MG63 (cell line): Measurements from ENCODE around the gene AK5. TPM values are rescaled to one million over a fixed set of nuclear protein-coding genes. Genes with fewer than 3 reads are reported as not detected.

Experiments
- DNase-seq: peaks from one replicate; pipeline ENCODE4 v3.0.0-alpha.2; 2020
- H3K27me3 ChIP-seq: fragments of 250-450 bp; sonication (Bioruptor Pico); 2 replicates; pipeline ENCODE4 v1.5.1; 2020; ENCODE audit warnings: mild to moderate bottlenecking, moderate library complexity
- H3K36me3 ChIP-seq: fragments of 250-450 bp; sonication (Bioruptor Pico); 2 replicates; pipeline ENCODE4 v1.5.1; 2020; ENCODE audit warnings: mild to moderate bottlenecking, moderate library complexity
- H3K4me3 ChIP-seq: fragments of 250-450 bp; sonication (Bioruptor Pico); 2 replicates; pipeline ENCODE4 v1.5.1; 2020; ENCODE audit warnings: mild to moderate bottlenecking, moderate library complexity
- H3K9me3 ChIP-seq: fragments of 250-450 bp; sonication (Bioruptor Pico); 2 replicates; pipeline ENCODE4 v1.5.1; 2020; ENCODE audit warnings: mild to moderate bottlenecking, moderate library complexity
- total RNA-seq: library from RNA; depleted of rRNA; stranded (reverse); fragments of >200 nt; shearing (Covaris generic); gene quantifications from 2 replicates; pipeline ENCODE4 v1.2.3, GENCODE V29; 2014; ENCODE audit warnings: low replicate concordance

AK5 gene
- total RNA-seq, 1 experiment from 2014 or later: 10.9 TPM

DNA sequence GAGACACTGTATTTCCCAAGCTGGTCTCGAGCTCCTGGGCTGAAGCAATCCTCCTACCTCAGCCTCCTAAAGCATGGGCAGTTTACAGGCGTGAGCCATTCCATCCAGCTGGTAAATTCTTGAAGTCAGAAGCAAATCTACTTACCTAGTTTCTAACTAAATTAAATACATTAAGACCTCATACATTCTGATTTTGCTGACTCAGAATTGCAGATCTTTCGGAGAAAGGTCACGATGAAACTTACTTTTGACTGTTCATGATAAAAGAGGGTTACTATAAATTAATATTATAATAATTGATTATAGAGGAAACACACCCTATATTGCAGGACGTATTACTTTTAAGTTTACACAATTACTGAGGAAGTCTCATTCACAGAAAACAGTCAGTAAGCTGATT lies 268.3 kb downstream of the AK5 start:
- Histone ChIP-seq H3K4me3 (no peak overlapping the region), H3K36me3 (no peaks in the 10 kb centered on the region), H3K9me3 (no peaks in the 10 kb centered on the region), H3K27me3 (no peaks in the 10 kb centered on the region)
- DNase-seq: no peak

DNA sequence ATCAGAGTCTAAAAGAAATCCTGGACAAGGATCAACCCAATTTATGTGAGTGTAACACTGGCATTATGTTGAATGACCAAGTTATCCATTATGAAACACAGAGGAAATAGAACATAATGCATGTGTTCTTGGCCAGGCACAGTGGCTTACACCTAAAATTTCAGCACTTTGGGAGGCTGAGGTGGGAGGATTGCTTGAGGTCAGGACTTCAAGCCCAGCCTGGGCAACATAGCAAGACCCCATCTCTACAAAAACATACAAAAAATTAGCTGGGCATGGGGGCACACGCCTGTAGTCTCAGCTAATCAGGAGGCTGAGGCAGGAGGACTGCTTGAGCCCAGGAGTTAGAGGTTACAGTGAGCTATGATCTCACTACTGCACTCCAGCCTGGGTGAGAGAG lies 270.8 kb downstream of the AK5 start:
- H3K36me3 ChIP-seq: no peaks in the 10 kb centered on the region
- no peak for DNase-seq
- no peaks in the 10 kb centered on the region for H3K9me3 ChIP-seq
- no peaks in the 10 kb centered on the region for H3K27me3 ChIP-seq
- H3K4me3 ChIP-seq: no peak overlapping the region

DNA sequence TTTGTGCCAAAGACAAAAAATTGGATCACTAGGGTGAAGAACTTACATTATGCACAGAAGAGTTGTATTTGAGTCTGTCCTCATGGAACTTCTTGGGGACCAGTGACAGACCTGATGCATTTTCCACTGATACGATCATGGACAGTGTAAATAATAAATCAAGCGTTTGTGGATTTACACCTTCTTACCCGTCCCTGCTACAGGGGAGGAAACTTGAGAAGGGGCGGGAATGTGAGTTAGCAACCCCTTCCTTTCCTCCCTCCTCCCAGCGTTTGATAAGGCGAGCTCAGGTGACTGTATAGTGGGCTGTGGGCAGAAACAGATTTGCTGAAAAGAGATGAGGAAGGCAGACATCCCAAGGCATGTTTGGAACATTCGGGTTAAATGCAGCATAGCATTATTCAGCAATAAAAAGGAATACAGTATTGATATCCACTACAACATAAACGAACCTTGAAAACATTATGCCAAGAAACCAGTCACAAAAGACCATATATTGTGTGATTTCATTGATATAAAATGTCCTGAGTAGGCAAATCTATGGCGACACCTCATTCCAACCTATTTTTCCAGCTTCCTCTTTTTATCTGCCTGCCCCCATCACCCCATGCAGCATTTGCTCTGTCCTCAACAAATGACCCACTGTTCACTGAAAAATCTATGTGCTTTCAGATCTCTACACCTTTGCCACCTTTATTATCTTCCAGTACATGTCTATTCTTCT lies 271.9 kb downstream of the AK5 start:
- Histone ChIP-seq H3K4me3 (no peak overlapping the region), H3K36me3 (no peaks in the 10 kb centered on the region), H3K27me3 (no peaks in the 10 kb centered on the region), H3K9me3 (no peaks in the 10 kb centered on the region)
- no peak for DNase-seq

DNA sequence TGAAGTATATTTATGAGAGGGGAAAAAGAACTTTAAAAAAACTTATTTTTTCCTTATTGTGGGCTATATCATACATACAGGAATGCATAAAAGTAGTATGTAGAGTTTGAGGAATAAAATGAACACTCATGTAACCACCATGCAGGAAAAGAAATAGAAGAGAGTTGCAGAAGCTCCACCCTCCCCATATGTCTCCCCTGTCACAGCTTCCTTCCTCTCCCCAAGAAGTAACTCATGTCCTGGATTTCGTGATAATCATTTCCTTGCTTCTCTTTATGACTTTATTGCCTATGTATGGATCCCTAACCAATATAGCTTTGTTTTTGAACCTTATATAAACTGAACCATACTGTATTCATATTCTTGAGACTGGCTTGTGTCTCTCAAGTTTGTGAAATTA lies 274.2 kb downstream of the AK5 start:
- no peak overlapping the region for H3K4me3 ChIP-seq
- H3K27me3 ChIP-seq: no peaks in the 10 kb centered on the region
- peaks cover 11% of the 10 kb centered on the region for H3K36me3 ChIP-seq
- DNase-seq: no peak
- H3K9me3 ChIP-seq: no peaks in the 10 kb centered on the region

DNA sequence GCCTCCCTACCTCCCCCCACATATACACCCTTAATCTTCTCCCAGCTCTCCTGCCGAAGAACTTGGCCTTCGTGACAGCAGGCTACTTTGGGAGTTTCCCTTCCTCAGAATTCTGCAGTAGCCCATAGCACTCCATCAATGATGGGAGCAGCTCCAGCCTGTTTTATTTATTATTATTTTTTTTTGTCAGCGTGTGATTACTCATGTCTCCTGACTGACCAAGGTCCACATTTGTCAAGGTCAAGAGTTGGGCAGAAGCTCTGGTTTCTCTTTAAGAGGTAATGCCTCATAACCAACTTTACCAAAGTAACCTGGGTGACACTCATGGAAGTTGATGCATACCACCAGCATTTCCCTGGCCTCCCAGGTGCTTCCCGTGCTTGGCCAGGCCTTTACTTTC lies 275.2 kb downstream of the AK5 start:
- Histone ChIP-seq H3K36me3 (peaks cover 14% of the 10 kb centered on the region), H3K4me3 (no peak overlapping the region), H3K27me3 (no peaks in the 10 kb centered on the region), H3K9me3 (no peaks in the 10 kb centered on the region)
- no peak for DNase-seq

DNA sequence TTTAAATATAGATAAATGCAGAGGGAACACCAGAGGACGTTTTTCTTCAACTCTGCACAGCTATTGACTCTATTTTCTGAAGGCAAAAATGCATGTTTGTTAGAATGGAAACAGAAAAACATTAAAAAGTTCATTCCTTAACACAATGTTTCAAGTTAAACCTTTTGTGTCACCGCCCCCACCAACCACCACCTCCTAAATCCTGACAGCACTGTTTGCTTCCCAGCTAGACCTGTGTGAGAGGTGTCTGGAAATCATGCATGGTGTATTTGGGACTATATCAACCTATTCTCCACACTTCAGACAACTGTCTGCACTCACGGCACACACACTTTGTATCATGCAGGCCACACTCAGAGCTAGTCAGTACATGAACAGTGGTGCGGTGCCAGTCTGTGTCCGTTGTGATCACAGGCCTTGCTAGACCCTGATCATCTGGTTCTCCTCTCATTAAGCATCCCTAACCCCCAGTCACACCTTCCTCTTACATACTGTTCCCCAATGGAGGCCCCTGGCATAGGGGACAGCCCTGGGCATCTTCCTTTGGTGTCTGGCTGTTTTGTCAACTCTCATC lies 276.9 kb downstream of the AK5 start:
- peaks cover 21% of the 10 kb centered on the region for H3K36me3 ChIP-seq
- no peaks in the 10 kb centered on the region for H3K27me3 ChIP-seq
- H3K9me3 ChIP-seq: no peaks in the 10 kb centered on the region
- DNase-seq: no peak
- no peak overlapping the region for H3K4me3 ChIP-seq

DNA sequence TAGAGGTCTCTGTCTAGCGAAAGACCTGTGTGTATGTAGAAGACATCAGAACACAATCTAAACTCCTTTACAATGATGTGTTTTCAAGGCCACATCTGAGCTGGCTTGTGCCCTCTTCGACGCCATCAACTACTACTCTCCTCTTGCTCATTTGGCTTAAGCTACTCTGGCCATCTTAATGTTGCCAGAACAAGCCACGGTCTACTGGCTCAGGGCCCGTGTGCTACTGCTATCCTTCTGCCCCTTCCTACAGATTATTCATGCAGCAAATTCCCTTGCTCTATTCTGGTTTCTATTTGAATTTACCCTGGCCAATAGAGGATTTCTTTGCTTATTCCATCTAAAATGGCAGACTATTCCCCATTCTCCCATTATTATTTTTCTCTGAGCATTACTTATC lies 278.9 kb downstream of the AK5 start:
- H3K9me3 ChIP-seq: no peaks in the 10 kb centered on the region
- no peak overlapping the region for H3K4me3 ChIP-seq
- H3K36me3 ChIP-seq: peaks cover 35% of the 10 kb centered on the region
- H3K27me3 ChIP-seq: no peaks in the 10 kb centered on the region
- DNase-seq: peak; percentile 13

DNA sequence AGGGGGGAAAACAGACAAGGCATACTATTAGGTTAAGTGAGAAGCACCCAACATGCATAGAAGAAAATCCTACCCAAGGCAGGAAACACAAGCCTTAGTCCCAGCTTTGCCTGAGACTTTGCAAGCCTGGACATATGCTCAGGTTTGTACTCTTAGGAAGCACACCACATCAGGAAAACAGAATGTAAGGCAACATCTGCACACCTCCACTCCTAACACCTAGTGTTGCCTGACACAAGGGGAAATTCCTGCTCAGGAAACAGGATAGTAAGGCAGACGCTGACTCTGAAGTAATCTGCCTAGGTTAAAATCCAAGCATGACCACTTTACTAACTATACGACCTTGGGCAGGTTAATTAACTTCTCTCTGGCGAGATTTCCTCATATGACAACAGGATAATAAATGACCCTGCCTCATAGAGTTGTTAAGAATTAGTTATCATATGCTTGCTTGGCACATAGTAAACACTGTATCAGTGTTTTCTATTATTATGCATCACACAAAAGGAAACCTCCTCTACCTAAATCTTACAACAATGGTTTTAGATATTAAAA lies 280.9 kb downstream of the AK5 start:
- no peak for DNase-seq

DNA sequence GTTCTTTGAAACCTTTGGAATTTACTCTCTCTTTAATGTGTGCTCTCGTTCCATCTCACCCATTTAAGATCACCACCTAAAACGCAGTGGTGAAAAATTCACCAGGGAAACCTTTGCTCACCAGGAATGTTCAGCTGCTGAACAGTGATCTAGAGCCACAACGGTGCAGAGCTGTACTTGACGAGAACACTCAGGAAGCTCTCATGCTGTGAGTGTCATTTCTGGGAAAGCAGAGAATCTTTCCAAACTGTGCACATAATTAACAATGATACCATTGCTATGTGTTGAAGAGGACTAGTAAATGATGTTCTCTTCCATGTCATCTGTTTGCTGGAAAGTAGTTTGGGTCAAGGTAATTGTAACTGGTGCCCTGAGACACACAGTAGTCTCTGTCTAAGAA lies 283.5 kb downstream of the AK5 start:
- Histone ChIP-seq H3K9me3 (no peaks in the 10 kb centered on the region), H3K36me3 (peaks cover 58% of the 10 kb centered on the region), H3K27me3 (no peaks in the 10 kb centered on the region), H3K4me3 (no peak overlapping the region)
- DNase-seq: no peak

More for the DNA sequence above, 280.9 kb downstream of the AK5 start:
- H3K36me3 ChIP-seq: peaks cover 49% of the 10 kb centered on the region
- H3K27me3 ChIP-seq: no peaks in the 10 kb centered on the region
- H3K9me3 ChIP-seq: no peaks in the 10 kb centered on the region
- H3K4me3 ChIP-seq: no peak overlapping the region

DNA sequence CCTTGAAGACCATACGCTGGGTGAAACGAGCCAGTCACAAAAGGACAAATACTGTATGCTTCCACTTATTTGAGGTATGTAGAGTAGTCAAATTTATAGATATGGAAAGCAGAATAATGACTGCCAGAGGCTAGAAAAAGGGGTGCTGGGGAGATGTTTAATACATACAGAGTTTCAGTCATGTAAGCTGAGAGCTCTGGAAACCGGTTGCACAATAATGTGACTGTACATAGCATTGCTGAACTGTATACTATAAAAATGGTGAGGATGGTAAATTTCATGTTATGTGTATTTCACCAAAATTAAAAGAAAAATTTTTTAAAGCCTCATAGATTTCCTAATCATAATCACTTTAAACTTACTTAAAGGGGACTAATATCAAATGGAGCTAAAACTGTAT lies 289.8 kb downstream of the AK5 start:
- no peak overlapping the region for H3K4me3 ChIP-seq
- no peak for DNase-seq
- H3K27me3 ChIP-seq: no peaks in the 10 kb centered on the region
- H3K9me3 ChIP-seq: no peaks in the 10 kb centered on the region
- peaks cover 71% of the 10 kb centered on the region for H3K36me3 ChIP-seq

DNA sequence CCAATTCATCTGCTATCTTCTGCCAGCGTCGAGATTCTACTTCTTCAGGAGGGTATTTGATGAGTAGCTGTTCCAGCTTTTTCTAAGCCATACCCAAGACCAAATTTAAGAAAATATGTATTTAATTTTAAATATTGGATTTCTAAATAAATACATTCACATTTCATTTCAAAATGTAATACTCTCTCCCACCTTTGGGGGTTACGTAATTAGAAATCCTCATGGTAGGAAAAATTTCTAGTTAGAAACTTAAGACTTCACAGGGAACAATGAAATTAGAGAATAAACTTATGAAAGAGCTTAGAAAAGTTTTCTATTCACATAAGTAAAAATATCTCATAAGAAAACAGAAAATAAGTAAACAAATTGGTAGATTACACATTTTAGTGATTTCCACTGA lies 297.7 kb downstream of the AK5 start:
- H3K27me3 ChIP-seq: no peaks in the 10 kb centered on the region
- peaks cover 71% of the 10 kb centered on the region for H3K36me3 ChIP-seq
- DNase-seq: no peak
- H3K4me3 ChIP-seq: no peak overlapping the region
- no peaks in the 10 kb centered on the region for H3K9me3 ChIP-seq

DNA sequence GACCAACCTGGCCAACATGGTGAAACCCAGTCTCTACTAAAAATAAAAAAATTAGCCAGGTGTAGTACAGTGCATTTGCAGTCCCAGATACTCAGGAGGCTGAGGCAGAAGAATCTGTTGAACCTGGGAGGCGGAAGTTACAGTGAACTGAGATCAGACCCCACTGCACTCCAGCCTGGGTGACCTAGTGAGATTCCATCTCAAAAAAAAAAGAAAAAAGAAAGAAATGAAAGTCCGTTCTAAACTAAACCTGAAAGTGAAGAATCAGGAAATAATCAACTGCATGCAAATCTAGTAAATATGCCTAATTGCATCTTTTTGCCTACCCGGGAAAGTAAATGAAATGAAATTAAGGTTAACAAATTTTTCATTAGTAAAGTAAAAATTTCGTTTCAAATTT lies 301.1 kb downstream of the AK5 start:
- no peaks in the 10 kb centered on the region for H3K27me3 ChIP-seq
- no peaks in the 10 kb centered on the region for H3K9me3 ChIP-seq
- DNase-seq: no peak
- no peak overlapping the region for H3K4me3 ChIP-seq
- H3K36me3 ChIP-seq: peaks cover 43% of the 10 kb centered on the region

DNA sequence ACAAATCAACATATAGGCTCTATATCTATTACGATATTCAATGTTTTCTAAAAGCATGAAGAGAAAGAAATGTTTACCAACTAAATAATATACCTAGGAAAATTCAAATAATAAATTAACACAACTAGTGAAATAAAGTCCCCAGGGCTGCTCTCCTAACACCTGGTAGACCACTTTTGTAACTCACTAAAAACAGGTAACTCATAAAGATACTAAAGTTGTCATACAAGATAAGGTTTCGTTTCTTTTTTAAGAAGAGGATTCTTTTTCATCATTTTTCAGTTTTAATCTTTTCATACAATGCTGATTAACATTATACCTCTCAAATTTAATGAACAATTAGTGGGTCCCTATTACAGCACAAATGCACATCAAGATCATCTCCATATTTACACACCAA lies 301.7 kb downstream of the AK5 start:
- H3K9me3 ChIP-seq: no peaks in the 10 kb centered on the region
- H3K36me3 ChIP-seq: peaks cover 37% of the 10 kb centered on the region

DNA sequence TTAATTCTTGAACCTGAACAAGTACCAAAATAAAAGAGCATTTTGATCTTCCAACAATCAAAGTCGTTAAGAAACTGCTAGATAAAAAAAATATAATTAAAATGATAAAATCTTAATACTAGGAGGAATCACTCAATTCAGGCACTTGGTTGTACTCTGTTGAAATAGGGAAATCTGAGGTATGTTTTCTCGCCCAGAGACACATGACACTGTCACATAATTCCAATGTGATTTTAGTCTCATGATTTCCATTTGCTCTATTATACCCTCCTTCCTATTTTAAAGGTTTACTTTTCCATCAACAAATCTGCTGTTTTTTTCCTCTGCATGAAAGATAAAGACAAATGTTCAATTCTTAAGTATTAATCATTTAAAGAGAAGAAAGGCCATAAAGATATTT lies 303.1 kb downstream of the AK5 start:
- Histone ChIP-seq H3K27me3 (no peaks in the 10 kb centered on the region), H3K9me3 (no peaks in the 10 kb centered on the region), H3K4me3 (no peak overlapping the region), H3K36me3 (peaks cover 25% of the 10 kb centered on the region)
- no peak for DNase-seq

More for the DNA sequence above, 301.7 kb downstream of the AK5 start:
- DNase-seq: no peak
- no peak overlapping the region for H3K4me3 ChIP-seq
- no peaks in the 10 kb centered on the region for H3K27me3 ChIP-seq

DNA sequence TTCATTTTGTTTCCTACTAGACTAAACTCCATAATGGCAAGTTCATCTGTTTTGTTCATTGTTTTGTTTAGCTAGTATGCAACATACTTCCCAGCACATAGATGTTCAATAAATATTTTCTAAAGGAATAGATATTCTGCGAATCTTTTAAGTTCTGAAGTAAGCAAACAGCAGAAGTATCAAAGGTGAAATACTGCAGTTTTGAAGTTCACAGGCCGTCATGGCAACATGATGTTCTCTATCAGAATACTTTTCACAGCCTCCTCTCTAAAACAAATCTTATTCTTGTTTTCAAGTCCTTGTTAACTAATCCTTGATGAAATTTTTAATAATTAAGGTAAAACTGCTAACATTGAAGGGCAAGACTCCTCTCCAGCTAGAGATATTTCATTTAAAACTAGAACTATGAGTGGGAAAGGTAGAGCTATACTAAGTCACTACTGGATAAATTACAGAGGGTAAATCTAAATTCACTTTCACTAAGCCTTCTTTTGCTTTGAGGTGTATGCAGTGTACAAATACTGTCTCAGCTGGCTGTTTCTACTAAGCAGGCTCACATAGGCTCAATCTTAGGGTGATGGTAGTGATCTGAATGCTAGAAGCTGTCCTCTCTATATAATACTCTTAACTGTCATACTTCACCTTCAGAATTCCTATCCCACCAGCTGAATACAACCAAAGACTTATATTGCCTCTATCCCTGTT lies 303.9 kb downstream of the AK5 start:
- Histone ChIP-seq H3K36me3 (peaks cover 18% of the 10 kb centered on the region), H3K4me3 (no peak overlapping the region), H3K27me3 (no peaks in the 10 kb centered on the region), H3K9me3 (no peaks in the 10 kb centered on the region)
- no peak for DNase-seq

DNA sequence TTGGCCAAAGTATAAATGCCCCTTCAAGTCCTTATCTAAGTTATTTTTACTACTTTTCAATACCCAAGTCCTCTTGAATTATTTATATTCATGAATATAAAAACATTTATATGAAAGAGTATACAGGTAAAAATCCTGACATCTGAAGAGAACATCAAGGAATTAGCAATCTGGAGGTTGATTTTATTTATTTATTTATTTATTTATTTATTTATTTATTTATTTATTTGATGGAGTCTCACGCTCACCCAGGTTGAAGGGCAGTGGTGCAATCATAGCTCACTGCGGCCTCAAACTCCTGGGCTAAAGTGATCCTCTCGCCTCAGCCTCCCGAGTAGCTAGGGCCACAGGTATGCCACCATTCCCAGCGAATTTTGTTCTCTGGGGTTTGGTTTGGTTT lies 307.4 kb downstream of the AK5 start:
- Histone ChIP-seq H3K36me3 (peaks cover 12% of the 10 kb centered on the region), H3K9me3 (no peaks in the 10 kb centered on the region), H3K4me3 (no peak overlapping the region), H3K27me3 (no peaks in the 10 kb centered on the region)
- DNase-seq: no peak

DNA sequence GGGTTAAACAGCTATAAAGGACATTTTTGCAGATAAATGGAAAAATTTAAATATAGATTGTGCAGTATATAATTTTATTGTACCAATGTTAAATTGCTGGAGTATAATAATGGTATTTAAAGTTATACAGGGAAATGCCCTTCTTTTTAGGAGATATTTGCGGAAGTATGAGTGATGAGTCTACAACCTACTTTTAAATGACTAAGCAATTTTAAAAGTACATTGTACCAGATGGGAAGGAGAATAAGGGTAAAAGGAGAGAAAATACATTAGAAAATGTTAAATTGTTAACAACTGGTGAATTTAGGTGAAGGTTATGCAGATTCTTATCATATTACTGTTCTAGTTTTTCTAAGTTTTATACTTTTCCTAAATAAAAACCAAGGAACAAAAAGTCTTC lies 308.8 kb downstream of the AK5 start:
- H3K9me3 ChIP-seq: no peaks in the 10 kb centered on the region
- no peak for DNase-seq

DNA sequence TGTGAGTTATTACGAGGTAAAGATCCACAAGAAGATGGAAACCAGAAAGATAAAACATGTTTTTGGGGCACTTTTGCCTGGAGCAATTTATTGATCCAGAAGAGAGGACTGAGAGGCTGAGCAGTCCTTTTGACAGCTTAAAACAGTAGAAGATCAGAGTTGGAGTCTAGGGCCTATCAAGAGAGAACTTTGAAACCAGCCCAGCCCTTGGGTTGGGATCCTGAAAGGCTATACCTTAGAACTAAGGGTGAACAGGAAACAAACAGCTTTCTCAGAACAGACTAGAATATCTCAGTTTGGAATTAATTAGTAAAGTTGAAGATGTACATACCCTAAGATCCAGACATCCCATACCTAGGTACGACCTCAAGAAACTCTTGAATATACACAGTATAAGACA lies 311.1 kb downstream of the AK5 start:
- H3K4me3 ChIP-seq: no peak overlapping the region
- peaks cover 29% of the 10 kb centered on the region for H3K36me3 ChIP-seq

More for the DNA sequence above, 308.8 kb downstream of the AK5 start:
- Histone ChIP-seq H3K36me3 (peaks cover 19% of the 10 kb centered on the region), H3K4me3 (no peak overlapping the region), H3K27me3 (no peaks in the 10 kb centered on the region)

More for the DNA sequence above, 311.1 kb downstream of the AK5 start:
- Histone ChIP-seq H3K27me3 (no peaks in the 10 kb centered on the region), H3K9me3 (no peaks in the 10 kb centered on the region)
- DNase-seq: no peak
